Endometrial microvascular endothelial cells (primary cell): Measurements from ENCODE around the gene IER3IP1. TPM values are rescaled to one million over a fixed set of nuclear protein-coding genes. Genes with fewer than 3 reads are reported as not detected.
"Not testable (repeated sequence)": the region's sequence is repeated elsewhere in the genome, so short reads cannot be mapped to it uniquely, and the experiment has no call there.

Experiments
- in situ Hi-C: cut with HindIII; loops from 2 replicates; pipeline ENCODE4 v1.10.0; 2017; ENCODE audit warnings: low sequenced_read_pairs, low pct_unique_long_range_greater_than_20kb; ENCODE audit errors: inconsistent ontology term
- total RNA-seq: library from RNA; depleted of rRNA; stranded (reverse); fragments of >200 nt; gene quantifications from one replicate; pipeline ENCODE4 v1.2.3, GENCODE V29; 2015; ENCODE audit errors: inconsistent ontology term

IER3IP1 gene
- total RNA-seq, 1 donor from 2014 or later, result 17.6 TPM

GRCh38 chr18:47166294-47166693 is 9.9 kb downstream of the IER3IP1 start:
- in situ Hi-C loops, result no loop called here

- in situ Hi-C loops, result no loop called here
These were observed 12.9 kb downstream of the IER3IP1 start for GRCh38 chr18:47163241-47163640.

- in situ Hi-C loops, result no loop called here
These were observed 15.9 kb downstream of the IER3IP1 start for GRCh38 chr18:47160256-47160655.

DNA sequence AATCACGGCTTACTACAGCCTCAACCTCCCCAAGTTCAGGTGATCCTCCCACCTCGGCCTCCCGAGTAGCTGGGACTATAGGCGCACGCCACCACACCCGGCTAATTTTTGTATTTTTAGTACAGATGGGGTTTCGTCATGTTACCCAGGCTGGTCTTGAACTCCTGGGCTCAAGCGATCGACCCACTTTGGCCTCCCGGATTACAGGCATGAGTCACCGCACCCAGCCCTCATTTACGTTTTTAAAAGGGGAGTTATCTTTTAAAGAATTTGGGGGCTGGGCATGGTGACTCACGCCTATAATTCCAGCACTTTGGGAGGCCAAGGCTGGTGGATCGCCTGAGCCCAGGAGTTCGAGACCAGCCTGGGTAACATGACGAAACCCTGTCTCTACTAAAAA is 17.8 kb downstream of the IER3IP1 start:
- in situ Hi-C loops, result not testable (repeated sequence)

GRCh38 chr18:47151439-47151838 is 24.7 kb downstream of the IER3IP1 start:
- in situ Hi-C loops, result no loop called here

DNA sequence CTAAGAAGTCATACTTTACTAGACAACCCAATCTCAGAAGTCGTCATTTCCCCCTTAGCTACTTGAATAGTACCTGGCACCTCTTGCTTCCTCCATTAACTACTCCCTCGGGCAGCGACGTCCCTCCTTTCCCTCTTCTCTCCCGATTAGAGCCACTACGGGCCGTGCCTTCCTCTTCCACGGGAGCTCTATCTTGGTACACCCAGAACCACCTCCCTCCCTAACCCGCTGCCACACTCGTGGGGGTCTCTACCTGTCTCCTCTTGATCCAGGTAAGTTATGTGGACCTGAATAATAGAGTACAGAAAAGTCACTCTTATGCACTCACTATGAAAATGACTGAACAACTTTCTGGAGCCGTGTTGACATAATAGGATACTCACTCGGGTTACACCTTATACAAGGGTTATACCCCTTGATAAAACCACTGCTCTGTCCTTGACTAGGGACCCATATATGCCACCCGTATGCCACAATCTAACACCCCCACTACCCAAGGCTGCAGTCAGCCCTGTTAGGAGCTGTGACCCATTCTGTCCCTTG is 25.3 kb downstream of the IER3IP1 start:
- in situ Hi-C loops, result no loop called here

DNA sequence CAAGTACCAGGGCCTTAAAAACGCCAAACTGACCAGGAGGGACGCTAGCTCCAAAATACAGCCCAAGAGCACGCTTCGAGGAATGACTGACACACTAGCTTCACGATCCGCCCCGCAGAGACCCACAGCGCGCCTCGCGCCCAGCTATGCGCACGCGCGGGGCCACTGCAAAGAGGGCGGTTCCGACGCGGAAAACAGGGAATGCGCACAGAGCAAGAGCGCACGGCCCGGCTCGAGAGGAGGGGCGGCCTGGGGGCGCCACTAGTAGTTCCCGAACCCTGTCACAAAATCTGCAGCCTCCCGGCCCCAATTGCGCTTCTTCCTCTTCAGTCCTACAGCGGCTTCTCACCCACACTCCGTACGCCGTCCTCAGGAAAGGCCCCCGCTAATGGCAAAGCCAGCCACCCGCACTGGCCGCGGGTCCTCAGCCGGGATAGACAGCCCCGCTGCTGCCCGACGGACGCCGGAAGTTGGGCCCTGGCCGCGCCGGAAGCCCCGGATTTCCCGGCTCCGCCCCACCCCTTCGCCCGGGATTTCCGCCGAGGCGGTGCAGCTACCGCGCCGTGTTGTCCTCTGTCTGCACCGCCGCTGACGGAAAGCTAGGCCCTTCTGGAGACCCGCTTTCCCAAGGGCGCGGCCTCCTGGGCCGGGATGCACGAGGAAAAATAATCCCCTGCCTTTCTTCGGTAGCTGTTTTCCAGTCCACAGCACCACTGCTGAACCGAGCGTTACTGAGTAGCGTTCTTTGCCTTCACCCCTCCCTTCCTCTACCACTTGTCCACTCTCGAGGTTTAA is 25.9 kb downstream of the IER3IP1 start, which contains the start of gene HDHD2:
HDHD2 (minus strand) TSS at position 472 of the 795 bp plus-strand sequence. CDS start 14,061 bp downstream, outside the sequence.
- in situ Hi-C loops, result no loop called here

GRCh38 chr18:47149457-47150028 is 26.6 kb downstream of the IER3IP1 start:
- in situ Hi-C loops, result no loop called here

DNA sequence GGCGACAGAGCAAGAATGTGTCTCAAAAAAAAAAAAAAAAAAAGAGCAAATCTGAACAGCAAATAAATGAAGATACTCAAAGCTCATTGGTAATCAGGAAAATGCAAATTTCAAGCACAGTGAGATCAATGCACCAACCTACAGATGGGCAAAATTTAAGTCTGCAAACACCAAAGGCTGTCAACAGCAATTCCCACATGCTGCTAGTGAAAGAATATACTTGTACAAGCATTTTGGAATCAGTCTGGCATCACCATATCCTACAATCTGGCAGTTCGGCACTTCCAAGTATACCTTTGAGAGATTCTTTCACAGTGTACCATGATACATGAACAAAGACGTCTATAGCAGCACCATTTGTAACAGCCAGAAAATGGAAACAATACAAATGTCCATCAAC is 30.0 kb downstream of the IER3IP1 start:
- in situ Hi-C loops, result no loop called here

DNA sequence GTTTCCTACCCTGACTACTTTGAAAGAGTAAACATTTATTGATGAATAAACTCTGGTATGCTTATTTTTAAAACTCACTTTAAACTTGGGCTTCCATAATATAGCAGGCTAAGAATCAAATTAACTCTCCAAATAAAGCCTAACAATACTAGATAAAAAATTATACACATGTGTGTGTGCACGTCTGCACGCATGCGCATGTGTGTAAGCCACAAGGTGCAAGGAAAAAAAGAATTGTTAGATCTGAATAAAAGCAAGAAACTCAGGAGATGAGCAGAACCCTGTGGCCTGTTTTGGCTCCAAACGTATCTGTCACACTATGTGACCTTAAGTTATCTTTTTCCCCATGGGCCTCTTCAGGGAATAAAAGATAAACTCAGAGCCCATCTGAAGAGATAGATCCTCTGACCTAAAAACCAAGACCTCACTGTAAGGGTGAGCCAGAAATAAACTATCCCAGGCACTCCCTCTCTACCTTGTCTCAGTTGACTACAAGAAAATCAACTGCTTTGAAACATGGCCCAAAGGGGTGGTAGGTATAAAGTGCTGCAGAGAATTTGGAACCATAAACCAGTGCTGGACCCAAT is 32.2 kb downstream of the IER3IP1 start:
- in situ Hi-C loops, result no loop called here

DNA sequence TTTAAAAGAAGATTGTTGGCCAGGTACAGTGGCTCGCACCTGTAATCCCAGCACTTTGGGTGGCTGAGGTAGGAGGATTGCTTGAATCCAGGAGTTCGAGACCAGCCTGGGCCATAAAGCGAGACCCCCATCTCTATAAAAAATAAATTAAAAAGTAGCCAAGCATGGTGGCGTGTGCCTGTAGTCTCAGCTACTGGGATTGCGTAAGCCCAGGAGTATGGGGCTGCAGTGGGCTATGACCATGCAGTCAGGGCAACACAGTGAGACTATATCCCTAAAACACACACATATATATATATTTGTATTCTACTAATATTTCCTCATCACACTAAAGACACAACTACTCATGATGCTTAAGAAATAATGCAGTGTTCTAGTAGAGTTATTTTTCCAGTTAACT is 33.0 kb downstream of the IER3IP1 start:
- in situ Hi-C loops, result no loop called here

DNA sequence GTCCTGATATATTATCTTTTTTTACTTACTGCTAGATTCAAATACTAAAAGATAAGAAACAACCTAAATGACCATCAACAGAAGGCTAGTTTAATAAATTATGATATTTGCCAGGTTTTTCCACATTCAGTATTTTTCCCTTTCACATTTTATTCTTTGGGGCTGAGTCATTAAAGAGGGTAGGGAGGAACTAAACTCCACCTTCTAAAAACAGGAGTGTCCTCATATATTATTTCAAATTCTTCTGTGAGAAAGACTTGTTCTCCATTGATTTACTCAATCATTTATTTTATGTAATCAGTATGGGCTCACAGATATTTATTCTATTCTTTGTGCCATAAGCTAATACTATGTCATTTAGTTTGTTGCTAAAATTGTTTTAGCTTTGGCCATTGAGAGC is 34.9 kb downstream of the IER3IP1 start:
- in situ Hi-C loops, result no loop called here

- in situ Hi-C loops, result no loop called here
These were observed 55.0 kb downstream of the IER3IP1 start for GRCh38 chr18:47121146-47121545.

DNA sequence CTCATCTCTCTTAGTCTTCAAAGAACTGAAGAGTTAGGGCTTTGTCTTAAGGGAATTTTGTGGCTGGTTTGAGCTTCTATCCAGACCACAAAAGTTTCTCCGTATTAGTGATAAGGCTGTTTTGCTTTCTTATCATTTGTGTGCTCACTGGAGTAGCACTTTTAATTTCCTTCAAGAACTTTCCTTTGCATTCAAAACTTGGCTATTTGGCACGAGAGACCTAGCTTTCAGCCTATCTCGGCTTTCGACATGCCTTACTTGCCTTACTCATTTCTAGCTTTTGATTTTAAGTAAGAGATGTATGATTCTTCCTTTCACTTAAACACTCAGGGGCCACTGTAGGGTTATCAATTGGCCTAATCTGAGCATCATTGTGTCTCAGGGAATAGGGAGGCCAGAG is 55.7 kb downstream of the IER3IP1 start:
- in situ Hi-C loops, result no loop called here

GRCh38 chr18:47118981-47119380 is 57.2 kb downstream of the IER3IP1 start:
- in situ Hi-C loops, result no loop called here

GRCh38 chr18:47115205-47115604 is 61.0 kb downstream of the IER3IP1 start:
- in situ Hi-C loops, result no loop called here

GRCh38 chr18:47113796-47114540 is 62.2 kb downstream of the IER3IP1 start:
- in situ Hi-C loops, result no loop called here

DNA sequence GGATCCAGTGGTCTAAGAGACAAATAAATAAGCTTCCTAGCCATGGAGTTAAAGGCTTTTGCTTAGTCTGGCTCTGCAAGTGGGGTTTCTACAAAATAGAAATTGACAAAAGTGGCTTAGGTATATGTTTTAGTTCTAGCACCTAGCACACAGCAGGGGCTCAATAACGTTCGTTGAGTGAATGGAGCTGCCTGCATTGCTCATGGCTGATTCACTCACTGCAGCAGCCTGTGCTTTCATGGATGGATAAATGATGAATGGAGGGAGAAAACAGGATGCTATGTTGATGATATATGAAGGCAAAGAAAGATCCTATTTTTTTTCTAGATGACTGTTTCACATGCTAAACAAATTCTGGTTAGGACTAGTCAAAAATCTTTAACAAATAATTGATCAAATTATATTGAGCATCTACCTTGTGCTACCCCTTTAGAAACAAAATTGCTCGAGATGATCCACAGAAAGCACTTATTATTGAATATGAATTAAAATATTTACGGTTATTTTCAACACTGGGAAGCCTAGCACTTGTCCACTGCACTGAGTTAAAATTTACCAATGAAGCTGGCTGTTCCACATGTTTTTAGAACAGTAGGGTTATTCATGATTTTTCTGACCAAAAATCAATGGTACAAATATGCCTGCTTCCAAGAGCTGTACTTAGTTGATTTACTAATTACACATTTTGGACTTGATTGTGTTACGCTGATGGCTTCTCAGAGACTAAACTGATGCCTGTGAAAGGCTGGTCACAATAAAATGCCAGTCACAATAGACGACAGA is 65.5 kb downstream of the IER3IP1 start:
- in situ Hi-C loops, result no loop called here

- in situ Hi-C loops, result no loop called here
These were observed 66.4 kb downstream of the IER3IP1 start for GRCh38 chr18:47109720-47110119.
